ENCODE results near the gene CTSW. TPM values are rescaled to one million over a fixed set of nuclear protein-coding genes. Genes with fewer than 3 reads are reported as not detected.

Gene CTSW
- polyA plus RNA-seq, 1 donor from 2014 or later = not detected

DNA sequence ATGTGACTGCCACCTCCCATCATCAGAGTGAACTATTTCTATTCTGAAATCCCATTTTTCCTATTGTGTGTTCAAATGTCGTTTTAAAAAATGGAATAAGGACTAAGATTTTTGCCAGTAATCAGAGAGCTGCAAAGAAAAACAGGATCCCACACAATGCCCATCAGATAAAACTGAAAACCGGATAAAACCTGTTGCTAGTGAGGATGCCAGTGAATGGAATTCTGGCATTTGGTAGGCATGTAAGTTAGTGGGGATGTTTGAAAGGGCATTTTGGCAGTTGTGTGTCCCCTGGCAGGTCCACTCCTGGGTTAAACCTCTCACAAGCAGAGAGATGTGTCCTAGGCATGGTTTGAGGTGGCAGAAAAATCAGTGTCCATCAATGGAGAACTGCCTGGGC lies 45.8 kb downstream of the CTSW start:
- no peaks in the 10 kb centered on the region for H3K9me3 ChIP-seq (ENCODE audit: low read length)
- H3K9ac ChIP-seq (ENCODE audit: low read length) = no peak overlapping the region
- H3K4me2 ChIP-seq (ENCODE audit: low read length) = no peak overlapping the region
- no peaks in the 10 kb centered on the region for H3K9me2 ChIP-seq (ENCODE audit: insufficient read depth, low read length)
- no peak overlapping the region for H2AFZ ChIP-seq (ENCODE audit: low read depth, low read length)
- no peaks in the 10 kb centered on the region for H3F3A ChIP-seq (ENCODE audit: insufficient read depth, low read length, poor library complexity, severe bottlenecking)
- H3K27ac ChIP-seq (ENCODE audit: low read length) = no peak overlapping the region
- H4K20me1 ChIP-seq (ENCODE audit: insufficient read depth) = no peaks in the 10 kb centered on the region
- H3K27me3 ChIP-seq (ENCODE audit: insufficient read depth, low read depth, low read length) = no peaks in the 10 kb centered on the region
- peaks cover 2% of the 10 kb centered on the region for H3K79me2 ChIP-seq (replicated peaks; ENCODE audit: insufficient read depth, low read length)
- TF ChIP-seq TAF1 (IDR thresholded peaks at IDR 0.05; ENCODE audit: low read depth) (no peak), EZH2 (IDR thresholded peaks at IDR 0.05; ENCODE audit: borderline replicate concordance, insufficient read depth, low read length, poor library complexity, severe bottlenecking) (no peak), SMC3 (conservative IDR thresholded peaks at IDR 0.05; ENCODE audit: poor library complexity) (no peak), EP300 (conservative IDR thresholded peaks at IDR 0.05; ENCODE audit: poor library complexity, severe bottlenecking) (no peak), RAD21 (conservative IDR thresholded peaks at IDR 0.05) (no peak), MXI1 (conservative IDR thresholded peaks at IDR 0.05; ENCODE audit: poor library complexity, severe bottlenecking) (no peak), POLR2AphosphoS5 (IDR thresholded peaks at IDR 0.05) (no peak)
- TF ChIP-seq, protein P1, sequence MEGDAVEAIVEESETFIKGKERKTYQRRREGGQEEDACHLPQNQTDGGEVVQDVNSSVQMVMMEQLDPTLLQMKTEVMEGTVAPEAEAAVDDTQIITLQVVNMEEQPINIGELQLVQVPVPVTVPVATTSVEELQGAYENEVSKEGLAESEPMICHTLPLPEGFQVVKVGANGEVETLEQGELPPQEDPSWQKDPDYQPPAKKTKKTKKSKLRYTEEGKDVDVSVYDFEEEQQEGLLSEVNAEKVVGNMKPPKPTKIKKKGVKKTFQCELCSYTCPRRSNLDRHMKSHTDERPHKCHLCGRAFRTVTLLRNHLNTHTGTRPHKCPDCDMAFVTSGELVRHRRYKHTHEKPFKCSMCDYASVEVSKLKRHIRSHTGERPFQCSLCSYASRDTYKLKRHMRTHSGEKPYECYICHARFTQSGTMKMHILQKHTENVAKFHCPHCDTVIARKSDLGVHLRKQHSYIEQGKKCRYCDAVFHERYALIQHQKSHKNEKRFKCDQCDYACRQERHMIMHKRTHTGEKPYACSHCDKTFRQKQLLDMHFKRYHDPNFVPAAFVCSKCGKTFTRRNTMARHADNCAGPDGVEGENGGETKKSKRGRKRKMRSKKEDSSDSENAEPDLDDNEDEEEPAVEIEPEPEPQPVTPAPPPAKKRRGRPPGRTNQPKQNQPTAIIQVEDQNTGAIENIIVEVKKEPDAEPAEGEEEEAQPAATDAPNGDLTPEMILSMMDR (IDR thresholded peaks at IDR 0.05; ENCODE audit: poor library complexity, severe bottlenecking) = no peak
- TF ChIP-seq, protein P2, sequence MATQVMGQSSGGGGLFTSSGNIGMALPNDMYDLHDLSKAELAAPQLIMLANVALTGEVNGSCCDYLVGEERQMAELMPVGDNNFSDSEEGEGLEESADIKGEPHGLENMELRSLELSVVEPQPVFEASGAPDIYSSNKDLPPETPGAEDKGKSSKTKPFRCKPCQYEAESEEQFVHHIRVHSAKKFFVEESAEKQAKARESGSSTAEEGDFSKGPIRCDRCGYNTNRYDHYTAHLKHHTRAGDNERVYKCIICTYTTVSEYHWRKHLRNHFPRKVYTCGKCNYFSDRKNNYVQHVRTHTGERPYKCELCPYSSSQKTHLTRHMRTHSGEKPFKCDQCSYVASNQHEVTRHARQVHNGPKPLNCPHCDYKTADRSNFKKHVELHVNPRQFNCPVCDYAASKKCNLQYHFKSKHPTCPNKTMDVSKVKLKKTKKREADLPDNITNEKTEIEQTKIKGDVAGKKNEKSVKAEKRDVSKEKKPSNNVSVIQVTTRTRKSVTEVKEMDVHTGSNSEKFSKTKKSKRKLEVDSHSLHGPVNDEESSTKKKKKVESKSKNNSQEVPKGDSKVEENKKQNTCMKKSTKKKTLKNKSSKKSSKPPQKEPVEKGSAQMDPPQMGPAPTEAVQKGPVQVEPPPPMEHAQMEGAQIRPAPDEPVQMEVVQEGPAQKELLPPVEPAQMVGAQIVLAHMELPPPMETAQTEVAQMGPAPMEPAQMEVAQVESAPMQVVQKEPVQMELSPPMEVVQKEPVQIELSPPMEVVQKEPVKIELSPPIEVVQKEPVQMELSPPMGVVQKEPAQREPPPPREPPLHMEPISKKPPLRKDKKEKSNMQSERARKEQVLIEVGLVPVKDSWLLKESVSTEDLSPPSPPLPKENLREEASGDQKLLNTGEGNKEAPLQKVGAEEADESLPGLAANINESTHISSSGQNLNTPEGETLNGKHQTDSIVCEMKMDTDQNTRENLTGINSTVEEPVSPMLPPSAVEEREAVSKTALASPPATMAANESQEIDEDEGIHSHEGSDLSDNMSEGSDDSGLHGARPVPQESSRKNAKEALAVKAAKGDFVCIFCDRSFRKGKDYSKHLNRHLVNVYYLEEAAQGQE (IDR thresholded peaks at IDR 0.05; ENCODE audit: borderline replicate concordance) = no peak
- no peak overlapping the region for H3K4me3 ChIP-seq (ENCODE audit: low read length)
- no peaks in the 10 kb centered on the region for H3K36me3 ChIP-seq (ENCODE audit: insufficient read depth, low read length)

DNA sequence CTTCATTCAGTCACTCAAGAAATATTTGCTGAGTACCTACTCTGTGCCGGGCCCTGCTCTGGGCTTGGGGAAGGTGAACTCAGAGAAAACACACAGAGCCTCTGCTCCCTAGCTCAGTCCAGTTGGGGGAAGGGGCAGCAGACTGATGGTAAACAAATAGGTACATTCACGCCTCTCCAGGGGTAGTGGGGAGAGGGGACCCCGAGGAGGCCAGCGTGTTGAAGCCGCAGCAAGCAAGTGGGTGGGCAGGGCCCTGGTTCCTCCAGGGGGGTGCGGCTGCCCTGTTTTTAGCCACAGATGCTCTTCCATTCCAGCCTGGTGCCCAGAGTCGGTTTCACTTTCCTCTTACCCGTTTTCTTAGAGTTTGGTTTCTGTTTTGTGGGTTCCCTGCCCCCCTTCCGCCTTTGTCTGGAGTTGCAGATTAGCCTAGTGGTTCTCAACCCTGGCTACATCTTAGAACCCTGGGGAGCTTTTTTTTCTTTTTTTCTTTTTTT lies 48.3 kb downstream of the CTSW start:
- Histone ChIP-seq H3K4me2 (ENCODE audit: low read length) (no peak overlapping the region), H3K27me3 (ENCODE audit: insufficient read depth, low read depth, low read length) (no peaks in the 10 kb centered on the region), H3K27ac (ENCODE audit: low read length) (no peak overlapping the region), H3K9me2 (ENCODE audit: insufficient read depth, low read length) (no peaks in the 10 kb centered on the region), H3K9me3 (ENCODE audit: low read length) (no peaks in the 10 kb centered on the region), H4K20me1 (ENCODE audit: insufficient read depth) (no peaks in the 10 kb centered on the region), H2AFZ (ENCODE audit: low read depth, low read length) (no peak overlapping the region), H3F3A (ENCODE audit: insufficient read depth, low read length, poor library complexity, severe bottlenecking) (no peaks in the 10 kb centered on the region), H3K4me3 (ENCODE audit: low read length) (no peak overlapping the region), H3K79me2 (replicated peaks; ENCODE audit: insufficient read depth, low read length) (no peaks in the 10 kb centered on the region), H3K36me3 (ENCODE audit: insufficient read depth, low read length) (no peaks in the 10 kb centered on the region), H3K9ac (ENCODE audit: low read length) (no peak overlapping the region)
- TF ChIP-seq MXI1 (conservative IDR thresholded peaks at IDR 0.05; ENCODE audit: poor library complexity, severe bottlenecking) = no peak
- TF ChIP-seq TAF1 (IDR thresholded peaks at IDR 0.05; ENCODE audit: low read depth) = no peak
- TF ChIP-seq, protein P1 (IDR thresholded peaks at IDR 0.05; ENCODE audit: poor library complexity, severe bottlenecking) = no peak
- no peak for TF ChIP-seq SMC3 (conservative IDR thresholded peaks at IDR 0.05; ENCODE audit: poor library complexity)
- TF ChIP-seq EZH2 (IDR thresholded peaks at IDR 0.05; ENCODE audit: borderline replicate concordance, insufficient read depth, low read length, poor library complexity, severe bottlenecking) = no peak
- TF ChIP-seq POLR2AphosphoS5 (IDR thresholded peaks at IDR 0.05) = no peak
- TF ChIP-seq, protein P2 (IDR thresholded peaks at IDR 0.05; ENCODE audit: borderline replicate concordance) = no peak
- TF ChIP-seq RAD21 (conservative IDR thresholded peaks at IDR 0.05) = no peak
- no peak for TF ChIP-seq EP300 (conservative IDR thresholded peaks at IDR 0.05; ENCODE audit: poor library complexity, severe bottlenecking)

Measured in neural cell (in vitro differentiated cells).